HG03135 (cell line): ENCODE data around the gene ARHGEF2.
A peak's percentile ranks its signal among the peaks of the same experiment; 100 is the strongest.
"Not testable (repeated sequence)": the region's sequence is repeated elsewhere in the genome, so short reads cannot be mapped to it uniquely, and the experiment has no call there.

Experiments
- ATAC-seq: cut with Tn5 transposase; IDR thresholded peaks from one replicate; pipeline ENCODE4 v1.9.1; 2021; ENCODE audit warnings: mild to moderate bottlenecking, moderate library complexity; ENCODE audit not compliant: unreplicated experiment

ARHGEF2 gene

DNA sequence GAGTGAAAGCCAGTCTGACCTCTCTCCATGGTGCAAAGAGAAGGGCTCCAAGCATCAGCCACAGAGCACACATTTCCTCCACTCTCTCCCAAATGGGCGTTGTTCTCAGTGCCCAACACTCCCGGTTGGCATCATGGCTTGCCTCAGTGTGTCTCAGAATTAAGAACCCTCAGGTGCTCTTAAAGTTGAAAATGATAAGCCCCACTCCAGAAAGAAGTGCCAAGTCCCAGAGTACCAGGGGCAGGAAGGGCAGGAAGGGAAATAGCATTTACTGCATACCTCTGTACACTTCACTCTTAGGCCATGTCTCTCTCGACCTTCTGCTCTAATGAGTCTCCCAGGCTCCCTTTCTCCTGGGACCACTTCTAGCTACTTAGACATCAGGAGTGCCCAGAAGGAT lies 15.2 kb upstream of the ARHGEF2 start:
- no peak for ATAC-seq

DNA sequence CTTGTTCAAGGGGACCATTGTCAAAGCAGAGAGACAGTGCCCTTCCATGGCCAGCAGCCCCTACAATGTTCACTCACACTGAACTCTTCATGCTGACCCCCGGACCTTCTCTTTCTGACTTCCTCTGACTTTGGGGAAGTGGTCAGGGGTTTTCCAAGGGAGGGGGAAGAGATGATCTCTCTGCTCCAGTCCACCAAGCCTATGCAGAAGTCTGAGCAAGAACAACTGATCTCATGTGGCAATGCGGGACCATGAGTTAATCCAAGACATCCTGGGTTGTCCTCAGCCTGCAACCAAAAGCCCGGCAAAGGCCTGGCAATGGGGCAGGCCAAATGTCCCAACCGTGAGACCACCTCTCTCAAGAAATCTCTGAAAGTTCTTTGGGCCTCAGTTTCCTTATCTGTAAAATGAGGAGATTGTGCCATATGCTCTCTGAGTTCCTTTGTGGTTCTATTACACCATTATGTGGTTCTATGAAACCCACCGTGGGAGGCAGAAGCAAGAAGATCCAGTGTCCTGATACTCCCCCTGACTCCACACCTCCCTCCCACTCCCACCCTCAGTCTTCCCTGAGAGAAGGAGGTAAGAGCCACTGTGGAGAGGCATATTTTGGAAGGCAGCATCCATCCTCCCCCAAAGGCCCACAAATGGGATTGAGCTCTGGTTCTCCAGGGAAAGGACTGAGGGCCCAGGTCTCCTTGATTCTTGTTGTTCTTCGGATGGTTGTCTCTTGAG lies 11.8 kb upstream of the ARHGEF2 start:
- peak; percentile 28 for ATAC-seq

DNA sequence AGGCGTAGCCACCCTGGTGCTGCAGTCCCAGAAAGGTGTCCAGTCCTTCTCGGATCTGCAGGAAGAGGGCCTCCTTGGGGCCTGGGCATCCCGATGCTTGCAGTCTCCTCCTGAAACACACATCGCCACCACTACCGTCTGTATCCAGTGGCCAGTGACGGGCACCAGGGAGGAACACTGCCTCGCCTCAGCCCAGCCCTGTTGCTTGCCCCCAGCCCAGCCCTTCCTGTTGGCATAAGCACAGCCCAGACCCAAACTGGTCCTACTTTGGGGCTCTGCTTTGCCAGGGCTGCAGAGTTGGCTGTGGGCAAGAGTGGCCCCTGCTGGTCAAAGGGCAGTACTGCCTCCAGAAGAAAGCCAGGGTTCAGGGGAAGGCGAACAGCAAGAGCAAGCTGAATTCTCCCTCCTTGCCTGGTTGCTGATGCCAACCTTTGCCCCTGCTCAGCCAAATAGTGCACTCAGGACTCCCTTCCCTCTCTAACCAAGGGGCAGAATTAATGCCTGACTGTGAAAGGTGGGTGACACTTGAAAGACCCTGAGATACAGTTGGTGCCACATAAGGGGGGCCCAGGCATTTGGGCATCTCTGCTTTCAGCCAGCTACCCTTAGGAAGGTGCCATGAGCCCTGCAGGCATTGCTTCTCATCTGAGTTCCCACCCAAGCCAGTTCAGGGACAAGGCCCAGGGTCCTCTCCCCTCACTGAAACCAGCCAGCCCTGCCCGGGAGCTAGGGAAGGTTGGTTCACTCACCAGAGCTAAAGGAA lies 11.1 kb upstream of the ARHGEF2 start:
- ATAC-seq, result peak; percentile 75

DNA sequence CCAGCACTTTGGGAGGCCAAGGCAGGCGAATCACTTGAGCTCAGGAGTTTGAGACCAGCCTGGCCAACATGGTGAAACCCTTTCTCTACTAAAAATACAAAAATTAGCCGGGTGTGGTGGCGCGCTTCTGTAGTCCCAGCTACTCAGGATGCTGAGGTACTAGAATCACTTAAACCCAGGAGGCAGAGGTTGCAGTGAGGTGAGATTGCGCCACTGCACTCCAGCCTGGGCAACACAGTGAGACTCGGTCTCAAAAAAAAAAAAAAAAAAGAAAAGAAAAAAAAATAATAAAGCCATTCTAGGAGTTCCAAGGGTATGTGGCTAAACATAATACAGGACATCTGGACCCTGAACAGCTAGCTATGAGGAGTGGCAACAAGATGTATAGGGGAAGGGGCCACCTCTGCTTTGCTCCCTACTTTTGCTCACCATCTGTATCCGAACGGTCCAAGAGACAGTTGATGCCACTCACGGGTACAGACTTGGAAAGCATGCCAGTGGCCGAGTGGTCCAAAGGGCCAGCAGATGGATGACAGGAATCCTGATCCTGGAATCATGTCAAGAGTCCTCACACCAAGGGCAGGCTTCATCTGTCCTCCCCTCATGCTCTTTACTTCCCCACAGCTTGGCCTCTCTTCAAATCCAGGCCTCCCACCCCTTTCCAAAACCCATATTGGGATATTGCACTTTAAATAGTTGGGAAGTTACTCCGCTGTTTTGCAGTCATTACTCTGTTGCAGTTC lies 6.7 kb upstream of the ARHGEF2 start:
- not testable (repeated sequence) for ATAC-seq

DNA sequence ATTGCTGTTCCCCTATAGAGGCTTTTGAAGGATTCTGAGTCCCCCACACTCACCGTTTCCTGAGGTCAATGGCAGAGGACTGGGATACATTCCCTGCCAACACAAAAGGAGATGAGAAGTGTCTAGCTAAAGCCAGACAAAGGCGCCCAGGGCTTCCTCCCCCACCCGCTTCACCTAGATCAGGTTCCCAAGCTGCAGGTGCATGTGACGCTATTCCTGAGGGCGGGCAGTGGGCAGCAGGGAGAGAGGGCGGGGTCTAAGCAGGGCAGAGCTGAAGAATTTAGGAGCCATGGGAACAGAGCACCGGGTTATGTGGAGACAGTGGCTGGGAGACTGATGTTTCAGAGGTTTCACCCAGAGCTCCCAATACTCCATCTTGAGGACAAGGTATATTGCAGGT lies 6.0 kb upstream of the ARHGEF2 start:
- no peak for ATAC-seq

DNA sequence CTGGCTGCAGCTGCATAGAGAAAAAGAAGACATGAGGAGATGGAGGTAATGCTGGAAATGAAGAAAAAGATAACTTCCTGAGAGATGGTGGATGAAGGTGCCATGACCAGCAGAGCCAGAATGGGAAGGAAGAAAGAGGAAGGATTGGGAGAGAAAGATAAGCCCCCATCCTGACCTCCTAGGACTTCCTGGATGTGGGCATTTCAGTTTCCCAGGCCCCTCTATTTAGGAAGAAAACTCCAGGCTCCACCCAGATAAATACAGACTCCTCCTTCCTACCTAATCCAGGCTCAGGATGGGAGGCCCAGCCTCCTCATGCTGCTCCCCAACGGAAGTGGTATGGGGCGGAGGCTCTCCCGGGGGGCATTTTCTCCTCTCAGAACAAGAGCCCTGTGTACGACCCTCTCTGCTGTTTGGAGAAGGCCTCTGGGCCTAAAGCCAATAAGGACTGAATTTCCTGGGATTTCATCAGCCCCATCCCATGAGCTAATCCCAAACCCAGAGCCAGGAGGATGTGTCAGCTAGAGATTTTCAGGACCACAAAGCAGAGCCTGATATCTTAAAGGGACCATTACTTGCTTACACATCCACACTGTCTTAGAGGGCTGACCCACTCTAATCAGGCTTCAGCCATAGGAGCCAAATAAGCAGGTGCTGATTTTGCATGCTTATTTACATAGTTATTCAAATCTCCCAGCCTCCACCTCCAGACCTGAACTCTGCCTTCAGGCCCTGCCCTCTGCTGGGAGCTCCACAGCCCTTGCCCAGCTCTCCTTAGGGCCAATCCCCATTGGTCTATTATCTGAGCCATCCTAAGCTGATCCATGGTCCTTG lies 5.1 kb upstream of the ARHGEF2 start:
- peak; percentile 49 for ATAC-seq

DNA sequence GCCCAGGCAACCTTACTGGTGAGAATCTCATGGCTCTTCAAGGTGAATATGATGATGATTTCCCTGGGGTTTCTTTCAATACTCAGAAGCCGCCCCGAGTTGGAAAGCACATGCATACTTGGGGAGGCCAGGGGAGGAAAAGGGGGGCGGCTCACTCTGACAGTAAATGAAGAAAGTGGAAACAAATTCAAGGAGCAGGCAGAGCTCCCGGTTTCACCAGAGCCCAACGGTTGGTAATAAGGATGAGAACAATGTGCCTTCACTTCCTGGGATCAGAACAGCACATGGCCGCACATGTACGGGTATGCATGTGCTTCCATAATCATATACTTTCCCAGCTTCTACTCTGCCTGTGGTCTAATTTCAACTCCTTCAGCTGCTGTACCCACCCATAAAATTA lies 3.8 kb upstream of the ARHGEF2 start:
- ATAC-seq, result no peak

DNA sequence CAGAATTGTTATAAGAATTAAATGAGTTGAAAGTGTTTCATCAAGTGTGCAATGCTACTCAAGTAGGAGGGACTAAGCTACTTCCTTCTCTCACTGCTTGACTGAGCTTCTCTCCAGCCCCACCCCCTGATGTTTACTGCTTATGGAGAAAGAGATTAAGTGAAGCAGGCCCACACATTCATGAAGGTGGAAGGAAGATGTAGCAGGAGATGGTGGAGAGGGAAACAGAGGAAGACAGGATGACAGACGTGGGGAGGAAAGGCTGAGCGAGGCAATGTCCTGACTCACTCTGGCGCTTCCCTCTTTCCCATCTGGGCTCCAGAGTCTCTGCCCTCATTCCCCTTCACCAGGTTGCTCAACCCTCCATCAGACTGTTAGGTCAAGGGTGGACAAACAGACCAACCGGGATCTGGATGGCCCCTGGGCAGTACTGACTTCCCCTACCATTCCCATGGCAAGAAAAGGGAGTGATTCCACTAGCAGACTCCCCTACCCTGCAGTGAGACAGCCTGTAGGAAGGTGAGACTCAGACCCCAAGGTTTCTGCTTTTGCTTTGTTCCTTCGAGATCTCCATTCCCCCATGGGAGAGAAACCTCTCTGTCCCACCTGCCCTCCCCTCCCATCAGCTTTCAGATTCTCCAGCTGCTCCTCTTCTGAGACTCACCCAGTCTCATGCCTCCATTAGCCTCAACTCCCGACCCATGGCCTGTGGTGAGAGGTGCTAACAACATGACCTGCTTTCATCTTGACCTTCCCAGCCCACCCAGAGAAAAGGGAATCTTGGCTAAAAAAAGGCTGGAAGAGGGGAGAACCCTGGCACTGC lies 3.1 kb upstream of the ARHGEF2 start:
- no peak for ATAC-seq

DNA sequence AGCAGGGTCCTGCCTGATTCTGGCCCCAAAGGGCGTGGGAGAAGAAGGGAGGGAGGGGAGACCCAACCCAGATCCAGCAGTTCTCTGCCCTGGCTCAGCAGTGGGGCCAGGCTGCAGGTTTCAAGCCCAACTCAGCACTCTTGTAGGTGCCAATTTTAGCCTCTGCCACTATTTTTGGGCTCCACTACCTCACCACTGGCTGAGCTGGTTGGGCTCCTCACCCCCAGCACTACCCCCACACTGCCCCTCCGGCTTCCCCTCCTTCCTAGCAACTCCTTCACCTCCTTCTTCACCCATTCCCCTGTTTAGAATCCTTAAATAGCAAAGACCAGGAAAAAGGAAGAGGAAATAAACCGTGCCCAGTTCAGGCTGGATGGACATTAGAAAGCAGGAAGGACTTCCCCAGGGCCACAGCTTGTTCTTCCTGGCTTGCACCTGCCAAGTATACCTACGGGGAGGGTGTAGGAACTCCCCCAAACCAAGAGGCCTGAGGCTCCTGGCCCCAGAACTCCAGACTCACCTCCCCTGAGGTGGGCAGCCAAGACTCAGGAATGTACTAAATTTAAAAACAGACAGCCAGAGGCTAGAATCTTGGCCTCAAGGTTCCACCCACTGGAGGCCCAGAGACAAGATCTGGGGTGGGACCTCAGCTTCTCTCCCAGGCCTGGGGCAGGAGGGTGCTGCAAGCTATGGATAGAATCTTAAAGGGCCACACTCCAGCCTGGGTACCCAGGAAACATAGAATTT lies 1.4 kb upstream of the ARHGEF2 start:
- ATAC-seq, result no peak

DNA sequence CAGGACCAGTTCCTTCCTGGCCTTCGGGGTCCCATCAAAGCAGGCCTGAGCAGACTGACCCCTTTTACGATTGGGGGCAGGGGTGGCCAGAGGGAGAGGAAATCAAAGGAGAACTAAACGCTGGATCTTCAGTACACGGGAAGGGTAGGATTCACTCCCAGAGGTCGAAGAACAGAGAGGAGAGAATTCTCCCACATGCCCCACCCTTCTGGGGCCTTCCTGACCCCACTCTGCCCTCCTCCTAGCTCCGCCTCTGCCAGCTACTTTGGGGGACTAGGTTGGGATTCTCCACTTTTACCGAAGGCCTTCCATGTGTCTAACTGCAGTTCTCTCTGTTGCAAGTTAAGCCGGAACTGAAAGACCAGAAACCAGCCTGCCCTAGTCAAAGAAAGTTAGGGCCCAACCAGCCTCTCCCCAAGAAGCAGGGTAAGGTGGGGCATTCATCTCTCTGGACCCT lies 654 bp upstream of the ARHGEF2 start:
- ATAC-seq, result no peak

DNA sequence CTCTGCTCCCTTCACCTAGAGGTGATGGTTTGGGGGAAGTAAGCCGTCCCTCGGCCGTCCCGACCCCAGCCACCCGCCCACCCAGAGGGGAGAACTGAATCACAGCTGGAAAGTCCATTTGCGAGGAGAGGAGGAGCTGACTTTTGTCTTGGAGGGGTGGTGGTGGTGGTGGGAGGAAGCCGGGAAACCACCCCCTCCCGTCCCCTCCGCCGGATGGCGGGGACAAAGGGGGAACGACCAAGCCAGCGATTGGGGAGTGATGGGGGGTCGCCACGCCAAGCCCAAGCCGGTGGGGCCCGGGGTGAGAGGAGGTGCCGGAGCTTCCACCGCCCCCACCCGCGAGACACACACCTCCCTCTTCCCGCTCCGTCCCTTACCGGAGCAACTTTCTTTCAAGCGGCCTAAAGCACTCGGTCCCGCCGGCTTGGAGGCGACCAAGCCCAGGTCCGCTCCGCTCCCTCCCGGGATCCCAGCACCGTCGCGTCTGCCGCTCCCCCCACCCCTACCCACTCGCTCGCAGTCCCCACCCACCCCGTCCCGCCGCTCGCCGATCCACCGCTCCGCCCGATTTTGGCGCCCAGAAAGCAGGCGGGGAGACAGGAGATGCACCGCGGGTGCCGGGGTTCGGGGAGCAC lies 540 bp downstream of the ARHGEF2 start:
- peak; percentile 10 for ATAC-seq

DNA sequence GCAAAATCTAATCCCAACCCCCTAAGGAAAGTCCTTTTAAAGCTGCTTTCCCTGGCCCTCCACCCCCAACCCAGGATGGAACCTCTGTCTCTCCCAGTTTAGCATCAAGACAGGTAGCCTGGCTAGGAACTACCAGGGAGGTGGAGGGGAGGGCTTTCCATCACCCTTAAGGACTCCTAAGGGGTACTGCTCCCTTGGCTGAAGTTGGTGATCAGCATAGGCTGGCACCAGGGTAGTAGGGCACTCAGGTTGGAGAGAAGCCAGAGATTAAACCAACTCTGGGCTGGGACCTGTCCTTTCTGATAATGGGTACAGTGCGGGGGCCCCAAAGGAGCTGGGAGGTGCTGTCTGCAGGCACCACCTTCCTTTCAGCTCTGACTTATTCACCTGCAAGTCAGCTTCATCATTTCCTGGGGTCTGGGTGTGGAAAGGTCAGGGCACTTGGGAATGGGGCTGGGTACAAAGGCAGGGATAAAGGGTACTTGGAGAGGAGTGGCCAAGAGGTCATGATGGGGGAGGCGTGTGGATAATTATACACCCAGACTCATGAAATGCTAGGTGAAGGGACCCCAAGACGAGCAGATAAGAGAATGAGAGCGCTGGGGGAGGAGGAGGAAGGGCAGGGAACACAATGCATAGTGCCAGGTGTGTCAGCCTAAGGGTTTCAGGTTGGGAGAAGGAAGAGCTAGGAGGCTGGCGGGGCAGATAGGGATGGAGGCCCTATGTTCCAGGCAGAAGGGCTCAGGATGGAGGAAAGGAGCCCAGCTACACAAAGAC lies 1.2 kb downstream of the ARHGEF2 start:
- no peak for ATAC-seq

DNA sequence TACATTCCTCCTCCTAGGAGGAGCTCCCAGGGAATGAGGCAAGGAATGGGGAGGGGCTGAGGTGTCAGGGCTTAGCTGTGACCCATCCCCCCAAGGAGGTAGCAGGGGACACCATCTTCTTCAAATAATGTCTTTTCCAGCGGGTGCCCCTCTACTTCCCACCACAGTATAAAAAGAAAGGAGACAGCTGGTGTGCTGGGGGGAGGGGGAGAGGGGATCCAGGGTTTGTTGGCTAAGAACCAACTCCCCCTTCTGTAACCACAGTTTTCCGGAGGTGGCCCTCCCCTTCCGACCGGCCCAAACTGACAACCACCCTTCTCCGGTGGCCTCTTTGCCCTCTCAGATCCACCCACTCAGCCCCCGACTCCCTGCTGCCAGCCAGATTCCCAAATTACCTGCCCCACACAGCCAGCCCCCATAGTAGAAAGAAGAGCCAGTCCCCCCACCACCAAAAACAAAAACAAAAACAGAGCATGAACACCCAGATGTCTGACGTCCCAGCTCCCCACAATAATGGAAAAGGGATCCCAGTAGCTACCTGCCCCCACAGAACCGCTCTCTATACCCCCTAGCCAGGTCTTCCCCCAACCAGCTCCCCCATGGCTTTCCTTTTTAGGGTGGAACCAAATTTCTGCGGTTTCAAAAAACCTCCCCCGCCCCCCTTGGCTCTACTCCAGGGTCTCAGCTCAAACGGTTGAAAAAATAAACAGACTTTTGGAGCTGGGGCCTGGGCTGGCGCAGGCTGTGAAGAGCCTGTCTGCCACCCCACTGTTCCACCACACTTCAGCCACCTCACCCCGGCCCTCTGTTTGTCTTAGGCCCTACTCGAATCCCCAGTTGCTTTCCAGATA lies 2.1 kb downstream of the ARHGEF2 start:
- ATAC-seq, result no peak

DNA sequence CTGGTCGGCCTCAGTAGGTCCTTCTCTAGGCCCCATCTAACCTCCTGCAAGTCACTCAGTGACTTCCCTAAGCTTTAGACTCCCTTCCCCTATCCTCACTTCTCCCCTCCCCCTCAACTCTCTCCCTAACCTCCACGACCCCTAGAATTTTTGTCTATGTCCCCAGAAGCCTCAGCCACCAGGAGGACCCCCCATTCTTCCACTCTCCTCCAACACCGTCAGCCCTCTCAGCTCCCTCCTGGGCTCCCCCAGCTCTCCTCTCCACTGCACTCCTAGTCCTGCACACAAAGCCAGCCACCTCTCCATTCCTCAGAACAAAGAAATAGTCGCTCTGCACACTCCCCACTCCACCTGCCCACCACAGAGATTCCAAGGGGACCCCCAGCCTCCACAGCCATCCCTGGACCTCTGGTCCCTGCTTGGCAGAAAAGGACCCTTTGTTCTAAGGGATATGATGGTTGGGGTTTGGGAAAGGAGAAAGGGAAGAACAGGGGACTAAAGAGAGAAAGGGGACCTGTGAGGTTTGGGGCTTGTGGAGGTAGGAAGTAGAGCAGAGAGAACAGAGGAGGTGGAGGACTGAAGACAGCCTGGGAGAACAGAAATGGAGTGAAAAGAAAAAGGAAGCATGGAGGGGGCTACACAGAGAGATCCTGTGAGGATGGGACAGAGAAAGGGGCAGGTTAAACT lies 2.8 kb downstream of the ARHGEF2 start:
- no peak for ATAC-seq

DNA sequence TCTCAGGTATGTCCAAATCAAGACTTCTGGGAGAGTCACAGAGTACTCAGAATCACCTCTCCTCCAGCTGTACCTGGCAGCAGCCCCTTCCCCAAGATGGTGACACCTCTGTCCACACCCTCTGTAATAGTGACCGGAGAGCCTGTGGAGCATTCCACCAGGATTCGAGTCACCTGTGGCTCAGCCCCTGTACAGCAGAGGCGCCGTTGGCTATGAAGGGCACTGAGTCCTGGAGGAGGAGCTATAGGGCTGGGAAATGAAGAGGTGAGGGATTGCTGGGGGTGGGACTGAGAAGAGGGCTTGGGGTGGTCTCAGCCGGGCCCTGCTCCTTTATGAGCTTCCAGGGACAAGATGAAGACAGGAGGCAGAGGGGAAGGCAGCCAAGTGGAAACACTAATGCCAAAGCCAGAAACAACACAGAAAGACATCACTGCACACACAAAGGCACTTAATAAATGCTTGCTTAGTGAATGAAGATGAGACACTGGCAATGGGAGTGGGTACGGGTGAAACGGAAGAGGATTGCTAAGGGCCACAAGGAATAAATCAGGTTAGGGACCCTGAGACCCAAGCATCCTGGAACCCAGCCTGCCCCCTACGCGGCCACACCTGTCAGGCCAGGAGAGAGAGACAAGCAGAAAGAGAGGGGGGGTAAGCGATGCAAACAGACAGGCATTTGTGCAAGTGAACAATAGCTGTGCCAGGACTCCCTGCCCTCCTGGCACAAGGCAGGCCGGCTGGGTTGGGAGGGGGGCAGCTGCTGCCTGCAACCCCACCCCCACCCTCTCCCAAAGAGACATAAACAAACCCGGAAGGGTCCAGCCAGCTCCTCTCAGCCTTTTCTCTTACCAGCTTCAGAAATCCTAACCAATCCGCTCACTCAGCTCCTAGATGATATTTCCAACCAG lies 3.9 kb downstream of the ARHGEF2 start:
- ATAC-seq, result no peak
